CD4-positive, alpha-beta T cell (primary cell): ENCODE results near the gene ATG7. TPM values are rescaled to one million over a fixed set of nuclear protein-coding genes. Genes with fewer than 3 reads are reported as not detected.

Experiments
- ATAC-seq: fragments of 200-7000 bp; cut with Tn5 transposase; one replicate; pipeline ENCODE4 v1.10.0; 2022; ENCODE audit warnings: mild to moderate bottlenecking; ENCODE audit not compliant: poor library complexity
- CTCF ChIA-PET: fragments of 350-600 bp; sonication (Branson Sonifier 250); formaldehyde crosslinking; loops from one replicate; lab custom pipeline; 2021; ENCODE audit warnings: antibody characterized with exemption, inconsistent platforms; lab: Charles Lee
- POLR2A ChIA-PET: fragments of 350-600 bp; sonication (Branson Sonifier 250); formaldehyde crosslinking; loops from one replicate; lab custom pipeline; 2021; ENCODE audit warnings: antibody characterized with exemption, inconsistent platforms; lab: Charles Lee
- DNase-seq, 14 experiments: peaks; one replicate each; pipeline ENCODE4 v3.0.0-alpha.2; 2013 to 2020; ENCODE audit warnings: mixed read lengths in 2 of 14
- H3K27ac ChIP-seq, 2 donors: one replicate each; pipeline versions ENCODE4 v1.5.1 to v1.7.0; 2013; ENCODE audit warnings: low read length in 2 of 2, low read depth in 1 of 2, mild to moderate bottlenecking in 1 of 2
- H3K27me3 ChIP-seq, 2 experiments: 1 replicate in 1 of 2; 2 replicates in 1 of 2; pipeline versions ENCODE4 v1.6.1 to v1.7.0; 2013; ENCODE audit warnings: low read length in 2 of 2, control low read depth in 1 of 2, mild to moderate bottlenecking in 1 of 2, moderate library complexity in 1 of 2; ENCODE audit not compliant: insufficient read depth in 2 of 2, control insufficient read depth in 1 of 2
- H3K36me3 ChIP-seq: one replicate; pipeline ENCODE4 v1.6.1; 2013; ENCODE audit warnings: low read length, control low read depth; ENCODE audit not compliant: insufficient read depth
- H3K4me1 ChIP-seq: one replicate; pipeline ENCODE4 v1.6.1; 2013; ENCODE audit warnings: low read length, control low read depth; ENCODE audit not compliant: insufficient read depth
- H3K4me3 ChIP-seq: one replicate; pipeline ENCODE4 v1.5.1; 2013; ENCODE audit warnings: mild to moderate bottlenecking, low read length, moderate library complexity
- H3K9me3 ChIP-seq, 2 experiments: 1 replicate in 1 of 2; 2 replicates in 1 of 2; pipeline versions ENCODE4 v1.6.1 to v1.7.0; 2013; ENCODE audit warnings: low read length in 2 of 2, mild to moderate bottlenecking in 2 of 2, control low read depth in 1 of 2, moderate library complexity in 1 of 2; ENCODE audit not compliant: control insufficient read depth in 1 of 2, insufficient read depth in 1 of 2
- H3K27ac Mint-ChIP-seq: one replicate; pipeline ENCODE4 v1.8.0; 2020; ENCODE audit warnings: mixed read lengths
- H3K27me3 Mint-ChIP-seq: one replicate; pipeline ENCODE4 v1.8.0; 2021; ENCODE audit warnings: mixed read lengths
- H3K36me3 Mint-ChIP-seq: one replicate; pipeline ENCODE4 v1.8.0; 2021; ENCODE audit warnings: low read depth, mixed read lengths
- H3K4me1 Mint-ChIP-seq: one replicate; pipeline ENCODE4 v1.8.0; 2021; ENCODE audit warnings: low read depth, mixed read lengths
- H3K4me3 Mint-ChIP-seq: one replicate; pipeline ENCODE4 v1.8.0; 2020; ENCODE audit warnings: mild to moderate bottlenecking, mixed read lengths
- H3K9me3 Mint-ChIP-seq: one replicate; pipeline ENCODE4 v1.8.0; 2020; ENCODE audit warnings: mixed read lengths
- CTCF ChIP-seq: fragments of 200-600 bp; IDR thresholded peaks from one replicate; pipeline ENCODE4 v1.8.0; 2022; ENCODE audit warnings: antibody characterized with exemption, mild to moderate bottlenecking
- intact Hi-C, 2 experiments: fragments of 100-400 bp; cut with DNase I in 1 of 2; cut with micrococcal nuclease in 1 of 2; formaldehyde crosslinking; loops; one replicate each; pipeline versions ENCODE4 v1.15.1 to v1.9.0; 2023 to 2025; cut with DNase I, micrococcal nuclease
- total RNA-seq, 174 experiments: library from RNA in 2 of 174; stranded (reverse) in 2 of 174; gene quantifications; one replicate each; pipeline ENCODE4 v1.2.3 and lab custom pipeline; 2021 to 2026

Gene ATG7
- total RNA-seq, 2 experiments from 2014 or later: 21.4 to 25.7 TPM

GRCh38 chr3:11560746-11561145 lies 288.5 kb downstream of the ATG7 start:
- DNase-seq (no peak), ATAC-seq (no peak)
- ChIA-PET POLR2A (no interaction called here), CTCF (no interaction called here)
- H3K36me3 Mint-ChIP-seq: peaks cover 54% of the 10 kb centered on the region
- Histone ChIP-seq H3K36me3 (peaks cover 57% of the 10 kb centered on the region), H3K27me3 (no peaks in the 10 kb centered on the region), H3K9me3 (no peaks in the 10 kb centered on the region), H3K4me1 (no peaks in the 10 kb centered on the region), H3K4me3 (no peak overlapping the region), H3K27ac (no peak overlapping the region)
- intact Hi-C loops: no loop called here
- no peak overlapping the region for H3K4me3 Mint-ChIP-seq
- TF ChIP-seq CTCF: no peak
- peak overlapping the region; percentile 74 for H3K27ac Mint-ChIP-seq
- peaks cover 5% of the 10 kb centered on the region for H3K4me1 Mint-ChIP-seq
- no peaks in the 10 kb centered on the region for H3K27me3 Mint-ChIP-seq
- H3K9me3 Mint-ChIP-seq: no peaks in the 10 kb centered on the region

- Histone ChIP-seq H3K36me3 (peaks cover 54% of the 10 kb centered on the region), H3K27ac (no peak overlapping the region), H3K4me1 (no peaks in the 10 kb centered on the region), H3K9me3 (no peaks in the 10 kb centered on the region), H3K27me3 (no peaks in the 10 kb centered on the region), H3K4me3 (no peak overlapping the region)
- no peak for DNase-seq
- H3K36me3 Mint-ChIP-seq: peaks cover 55% of the 10 kb centered on the region
- H3K4me1 Mint-ChIP-seq: peaks cover 5% of the 10 kb centered on the region
- no peak for ATAC-seq
- no peaks in the 10 kb centered on the region for H3K9me3 Mint-ChIP-seq
- intact Hi-C loops: no loop called here
- H3K4me3 Mint-ChIP-seq: no peak overlapping the region
- no peak for TF ChIP-seq CTCF
- POLR2A ChIA-PET: no interaction called here
- H3K27ac Mint-ChIP-seq: no peak overlapping the region
- CTCF ChIA-PET: no interaction called here
- H3K27me3 Mint-ChIP-seq: no peaks in the 10 kb centered on the region
Measured at GRCh38 chr3:11562277-11562881, 290.2 kb downstream of the ATG7 start.

GRCh38 chr3:11563159-11563864 lies 291.1 kb downstream of the ATG7 start:
- H3K4me3 Mint-ChIP-seq: no peak overlapping the region
- POLR2A ChIA-PET: no interaction called here
- peaks cover 52% of the 10 kb centered on the region for H3K36me3 ChIP-seq
- peaks cover 5% of the 10 kb centered on the region for H3K4me1 Mint-ChIP-seq
- CTCF ChIA-PET: no interaction called here
- no peaks in the 10 kb centered on the region for H3K9me3 Mint-ChIP-seq
- intact Hi-C loops: no loop called here
- H3K4me3 ChIP-seq: no peak overlapping the region
- H3K27me3 ChIP-seq: no peaks in the 10 kb centered on the region
- DNase-seq: no peak
- H3K27me3 Mint-ChIP-seq: no peaks in the 10 kb centered on the region
- no peaks in the 10 kb centered on the region for H3K9me3 ChIP-seq
- H3K4me1 ChIP-seq: no peaks in the 10 kb centered on the region
- no peak overlapping the region for H3K27ac ChIP-seq
- no peak for ATAC-seq
- H3K36me3 Mint-ChIP-seq: peaks cover 55% of the 10 kb centered on the region
- no peak for TF ChIP-seq CTCF
- peak overlapping the region; percentile 44 for H3K27ac Mint-ChIP-seq
